NCI-H82 treated with DMSO at 0.1 percent for 48 hours (cell line): ENCODE data around the gene PCBP3.
"Not testable (repeated sequence)": the region's sequence is repeated elsewhere in the genome, so short reads cannot be mapped to it uniquely, and the experiment has no call there.

Experiments
- DNase-seq: peaks from one replicate; lab custom pipeline; 2025; ENCODE audit not compliant: unreplicated experiment; lab: John Stamatoyannopoulos, UW

The PCBP3 gene

DNA sequence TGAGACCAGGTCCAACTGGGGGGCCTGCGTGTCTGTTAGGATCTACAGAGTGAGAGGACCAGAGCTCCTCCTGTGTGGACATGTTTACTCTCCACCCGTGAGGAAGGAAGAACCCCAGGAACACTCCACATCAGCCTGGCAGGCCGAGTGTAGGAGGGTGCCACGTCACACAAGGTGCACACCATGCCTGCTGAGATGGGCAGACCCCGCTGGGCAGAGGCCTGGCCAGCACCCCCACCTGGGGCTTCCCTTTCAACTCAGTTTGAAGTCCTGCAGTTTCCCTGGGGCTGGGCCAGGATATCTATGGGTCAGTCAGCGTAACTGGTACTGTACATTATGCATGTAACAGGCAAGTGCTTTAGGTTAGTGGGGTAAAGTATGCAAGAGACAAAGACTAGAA, 30.1 kb upstream of the PCBP3 start:
- DNase-seq = no peak

DNA sequence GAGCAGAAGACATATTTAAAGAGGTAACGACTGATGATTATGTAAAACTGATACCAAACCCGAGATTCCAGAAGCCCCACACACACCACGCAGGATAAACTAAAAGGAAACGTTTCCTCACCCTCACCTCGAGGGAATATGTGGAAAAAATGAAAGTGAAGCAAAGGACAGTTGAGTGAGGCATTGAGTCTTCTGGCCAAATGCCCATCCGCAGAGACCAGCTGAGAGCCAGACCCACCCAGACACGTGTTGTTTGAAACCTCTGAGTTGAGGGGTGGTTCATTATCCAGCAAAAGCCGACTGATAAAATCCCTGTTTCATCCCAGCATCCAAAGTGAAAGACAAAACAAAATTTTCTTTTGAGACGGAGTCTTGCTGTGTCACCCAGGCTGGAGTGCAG, 29.6 kb upstream of the PCBP3 start:
- DNase-seq = no peak

DNA sequence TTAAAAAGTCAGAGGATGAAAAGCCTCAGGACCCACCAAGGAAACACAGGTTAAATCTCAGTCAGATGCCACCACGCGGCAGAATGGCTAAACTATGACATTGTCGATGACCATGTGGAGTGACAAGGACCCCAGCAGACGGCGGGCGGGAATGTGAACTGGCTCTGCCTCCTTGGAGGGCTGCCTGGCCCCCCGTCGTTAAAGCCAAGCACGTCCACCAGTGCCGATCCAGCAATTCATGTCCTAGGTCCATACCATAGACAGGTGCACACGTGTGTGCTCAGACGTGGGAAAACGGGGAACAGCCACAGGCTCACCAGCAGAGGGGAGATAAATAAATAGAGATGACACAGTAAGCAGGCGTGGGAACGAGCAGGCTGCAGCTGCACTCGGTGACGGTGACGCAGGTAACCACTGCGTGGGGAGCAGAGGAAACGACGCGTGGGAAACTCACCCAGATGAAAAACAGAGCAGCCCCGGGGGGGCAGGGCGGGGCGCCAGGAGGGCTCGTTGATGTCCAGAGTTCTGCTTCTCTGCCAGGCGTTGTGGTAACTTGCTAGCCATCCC, 28.3 kb upstream of the PCBP3 start:
- DNase-seq = no peak

DNA sequence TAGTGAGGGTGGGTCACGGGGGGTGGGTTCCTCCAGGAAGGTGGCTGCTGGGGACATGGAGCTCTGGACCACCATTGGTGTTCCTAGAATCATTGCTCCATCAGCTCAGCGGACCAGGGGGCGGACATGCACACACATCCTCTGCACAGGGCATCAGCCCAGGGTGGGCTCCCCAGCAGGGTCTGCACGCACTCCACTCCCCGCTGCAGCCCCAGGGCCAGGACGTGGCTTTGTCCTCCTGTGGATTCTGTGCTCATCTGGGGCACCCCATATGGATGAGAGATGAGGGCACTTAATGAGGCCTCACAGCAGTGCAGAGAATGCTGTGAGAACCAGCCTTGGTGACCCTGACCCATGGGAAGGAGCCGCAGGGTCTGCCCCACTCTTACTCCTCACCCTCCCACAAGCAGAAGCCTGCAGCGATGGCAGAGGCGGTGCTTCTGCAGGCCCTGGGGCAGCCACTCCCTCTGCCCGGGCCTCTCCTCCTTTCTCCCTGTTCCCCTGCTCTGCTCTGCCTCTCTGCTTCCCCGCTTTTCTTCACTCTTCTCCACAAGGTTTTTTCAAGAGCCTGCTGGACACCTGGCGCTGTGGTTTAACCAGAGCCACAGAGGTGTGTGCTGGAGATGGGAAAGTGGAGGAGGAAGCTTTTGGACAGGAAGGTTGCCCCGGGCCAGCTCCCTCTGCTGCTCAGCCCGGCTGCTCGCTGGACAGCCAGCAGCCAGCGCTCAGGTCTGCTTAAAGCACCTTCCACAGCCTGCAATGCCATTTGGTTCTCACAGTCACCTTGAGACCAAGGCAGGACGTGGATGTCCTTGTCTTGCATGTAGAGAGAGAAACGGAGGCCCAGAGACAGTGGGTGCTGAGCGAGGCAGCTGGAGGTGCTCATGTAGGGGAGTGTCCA, 26.3 kb upstream of the PCBP3 start:
- DNase-seq = no peak

DNA sequence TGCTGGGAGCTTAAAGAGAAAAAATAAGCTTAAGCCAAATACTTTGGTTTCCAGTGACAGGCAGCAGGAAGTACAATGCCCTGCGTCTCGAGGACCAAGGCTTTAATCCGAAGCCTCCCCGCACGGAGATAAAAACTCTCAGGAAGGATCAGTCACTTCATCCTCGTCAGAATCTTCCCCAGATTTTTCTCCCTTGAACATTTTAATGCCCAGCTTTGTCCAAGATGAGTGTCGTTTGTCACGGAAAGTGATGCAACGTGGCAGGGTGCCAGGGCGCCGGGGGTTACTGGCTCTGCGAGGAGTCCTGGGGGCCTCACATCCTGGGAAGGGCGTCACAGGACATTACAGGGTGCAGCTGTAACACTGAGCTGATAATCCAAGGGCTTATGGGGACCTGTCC, 25.2 kb upstream of the PCBP3 start:
- DNase-seq = peak; percentile 46

DNA sequence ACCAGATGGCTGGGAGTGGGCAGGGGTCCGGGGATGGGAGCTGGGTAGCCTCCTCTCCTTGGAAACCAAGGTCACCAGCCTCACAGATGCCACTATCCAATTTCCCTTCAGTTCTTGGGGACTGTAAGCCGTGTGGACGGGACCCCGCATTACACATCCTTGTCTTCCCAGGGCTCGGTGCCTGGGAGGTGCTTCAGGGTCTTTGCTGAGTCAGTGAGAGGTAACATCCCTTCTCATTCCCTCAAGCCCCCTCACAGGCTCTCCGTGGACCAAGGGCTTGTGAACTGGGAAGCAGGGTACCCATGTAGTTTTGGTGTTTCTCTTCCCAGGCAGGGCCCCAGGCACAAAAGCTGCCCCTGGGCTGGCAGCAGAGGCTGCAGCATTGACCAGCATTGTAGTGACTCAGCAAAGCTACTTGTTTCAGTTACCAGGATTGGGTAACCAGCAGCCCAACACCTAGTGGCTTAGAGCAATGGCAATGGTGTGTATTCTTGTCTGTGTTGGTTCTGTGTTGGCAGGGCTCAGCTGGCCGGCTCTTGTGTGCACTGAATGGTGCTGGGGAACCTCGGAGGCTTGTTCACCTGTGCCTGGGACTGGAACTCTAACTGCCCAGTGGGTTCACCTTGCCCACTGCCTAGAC, 24.6 kb upstream of the PCBP3 start:
- DNase-seq = no peak

DNA sequence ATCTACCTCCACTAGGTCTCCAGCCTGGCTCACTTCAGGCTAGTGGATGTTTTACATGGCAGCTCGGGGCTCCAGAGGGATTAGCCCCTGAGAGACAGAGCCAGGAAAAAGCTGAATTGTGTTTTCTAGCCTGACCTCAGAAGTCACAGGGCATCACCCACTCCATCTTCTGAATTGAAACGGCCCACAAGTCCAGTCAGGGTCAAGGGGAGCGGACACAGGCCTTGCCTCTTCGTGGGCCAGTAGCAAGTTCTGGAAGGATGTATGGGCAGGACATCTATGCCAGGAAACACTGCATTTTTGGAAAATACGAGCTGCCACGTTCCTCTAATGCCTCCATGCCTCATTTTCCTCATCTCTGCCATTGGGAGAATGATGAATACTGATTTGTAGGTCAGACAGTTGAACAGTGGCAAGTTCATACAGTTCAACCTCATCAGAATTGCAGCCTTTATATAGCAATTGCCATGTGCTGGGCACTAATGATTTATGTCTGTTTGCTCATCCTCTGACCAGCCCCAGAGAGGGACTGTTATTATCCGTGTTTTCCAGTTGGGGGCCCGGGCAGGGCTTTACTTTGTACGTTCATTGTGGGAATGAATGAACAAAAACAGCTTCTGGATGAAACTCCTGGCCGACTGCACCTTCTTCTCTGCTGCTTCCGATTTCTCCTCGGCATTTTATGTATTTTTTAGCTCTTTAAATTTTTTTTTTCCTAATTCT, 23.2 kb upstream of the PCBP3 start:
- DNase-seq = no peak

DNA sequence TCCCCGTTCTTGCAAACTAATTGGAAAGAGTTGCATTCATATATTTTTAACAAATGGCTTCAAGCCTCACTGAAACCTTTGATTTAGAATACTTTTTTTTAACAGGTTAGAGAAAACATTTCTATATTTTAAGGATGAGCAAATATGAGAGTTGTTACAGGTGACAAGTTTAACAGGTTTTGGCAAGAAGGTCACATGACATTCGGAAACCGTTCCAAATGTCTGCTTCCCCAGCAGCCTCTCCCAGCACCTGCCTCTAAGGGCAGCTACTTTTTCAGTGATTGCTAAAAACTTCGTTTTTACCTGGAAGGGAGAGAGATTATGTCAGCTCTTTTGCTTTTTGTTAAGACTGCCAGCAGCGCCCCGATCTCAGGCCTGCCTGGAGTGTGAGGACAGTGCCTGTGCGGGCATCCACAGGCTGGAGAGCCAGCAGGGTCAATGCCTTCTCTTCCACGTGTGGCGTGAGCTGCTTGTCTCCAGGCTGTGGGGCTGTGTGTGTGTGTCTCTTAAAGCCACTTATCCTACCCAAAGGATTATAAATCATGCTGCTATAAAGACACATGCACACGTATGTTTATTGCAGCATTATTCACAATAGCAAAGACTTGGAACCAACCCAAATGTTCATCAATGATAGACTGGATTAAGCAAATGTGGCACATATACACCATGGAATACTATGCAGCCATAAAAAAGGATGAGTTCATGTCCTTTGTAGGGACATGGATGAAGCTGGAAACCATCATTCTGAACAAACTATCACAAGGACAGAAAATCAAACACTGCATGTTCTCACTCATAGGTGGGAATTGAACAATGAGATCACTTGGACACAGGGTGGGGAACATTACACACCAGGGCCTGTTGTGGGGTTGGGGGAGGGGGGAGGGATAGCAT, 21.8 kb upstream of the PCBP3 start:
- DNase-seq = not testable (repeated sequence)

DNA sequence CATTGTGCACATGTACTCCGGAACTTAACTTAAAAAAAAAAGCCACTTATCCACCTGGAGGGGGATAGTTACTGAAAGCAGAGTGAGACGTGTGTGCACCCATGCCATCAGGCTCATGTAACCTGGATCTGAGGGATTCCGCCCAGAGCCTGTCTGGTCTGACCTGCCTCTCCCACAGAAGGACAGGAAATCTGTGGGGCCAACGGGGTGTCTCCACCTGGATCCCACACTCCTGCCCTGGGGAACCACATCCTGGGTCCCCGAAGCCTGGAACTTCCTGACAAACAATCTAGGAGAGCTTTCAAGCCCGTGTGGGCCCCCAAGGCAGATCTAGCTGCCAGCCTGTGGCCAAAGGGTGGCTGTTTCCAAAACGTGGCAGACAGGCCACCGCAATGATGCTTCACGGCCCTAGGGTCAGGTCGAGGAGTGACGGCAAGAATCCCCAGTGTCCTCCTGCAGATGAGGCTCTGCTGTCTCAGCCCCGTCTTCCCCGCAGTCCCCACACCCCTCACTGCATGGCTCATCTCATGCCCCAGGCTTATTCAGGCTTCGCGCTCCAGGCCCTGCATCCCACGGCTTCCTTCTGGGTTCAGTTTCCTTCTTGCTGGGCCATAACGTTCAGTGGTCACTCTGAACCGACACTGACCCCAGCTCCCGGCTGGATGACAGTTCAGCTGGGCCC, 21.0 kb upstream of the PCBP3 start:
- no peak for DNase-seq

DNA sequence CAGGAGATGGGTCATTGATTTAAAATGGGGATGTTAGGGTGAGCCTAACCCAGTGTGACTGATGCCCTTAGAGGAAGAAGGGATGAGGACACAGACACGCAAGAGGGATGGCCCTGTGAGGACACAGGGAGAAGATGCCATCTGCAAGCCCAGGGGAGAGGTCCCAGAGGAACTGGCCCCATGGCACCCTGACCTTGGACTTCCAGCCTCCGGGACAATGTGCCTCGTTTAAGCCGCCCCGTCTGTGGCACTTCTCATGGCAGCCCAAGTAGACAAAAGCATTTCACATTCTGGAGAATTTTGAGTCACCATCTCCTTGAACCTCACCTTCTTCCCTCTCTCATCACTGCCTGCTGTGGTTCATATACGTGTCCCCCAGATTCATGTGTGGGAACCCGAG, 20.1 kb upstream of the PCBP3 start:
- no peak for DNase-seq

DNA sequence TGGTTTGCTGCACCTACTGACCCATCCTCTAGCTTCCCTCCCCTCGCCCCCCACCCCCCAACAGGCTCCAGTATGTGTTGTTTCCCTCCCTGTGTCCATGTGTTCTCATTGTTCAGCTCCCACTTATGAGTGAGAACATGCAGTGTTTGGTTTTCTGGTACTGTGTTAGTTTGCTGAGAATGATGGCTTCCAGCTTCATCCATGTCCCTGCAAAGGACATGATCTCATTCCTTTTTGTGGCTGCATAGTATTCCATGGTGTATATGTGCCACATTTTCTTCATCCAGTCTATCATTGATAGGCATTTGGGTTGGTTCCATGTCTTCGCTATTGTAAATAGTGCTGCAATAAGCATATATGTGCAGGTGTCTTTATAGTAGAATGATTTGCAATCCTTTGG, 17.4 kb upstream of the PCBP3 start:
- not testable (repeated sequence) for DNase-seq

DNA sequence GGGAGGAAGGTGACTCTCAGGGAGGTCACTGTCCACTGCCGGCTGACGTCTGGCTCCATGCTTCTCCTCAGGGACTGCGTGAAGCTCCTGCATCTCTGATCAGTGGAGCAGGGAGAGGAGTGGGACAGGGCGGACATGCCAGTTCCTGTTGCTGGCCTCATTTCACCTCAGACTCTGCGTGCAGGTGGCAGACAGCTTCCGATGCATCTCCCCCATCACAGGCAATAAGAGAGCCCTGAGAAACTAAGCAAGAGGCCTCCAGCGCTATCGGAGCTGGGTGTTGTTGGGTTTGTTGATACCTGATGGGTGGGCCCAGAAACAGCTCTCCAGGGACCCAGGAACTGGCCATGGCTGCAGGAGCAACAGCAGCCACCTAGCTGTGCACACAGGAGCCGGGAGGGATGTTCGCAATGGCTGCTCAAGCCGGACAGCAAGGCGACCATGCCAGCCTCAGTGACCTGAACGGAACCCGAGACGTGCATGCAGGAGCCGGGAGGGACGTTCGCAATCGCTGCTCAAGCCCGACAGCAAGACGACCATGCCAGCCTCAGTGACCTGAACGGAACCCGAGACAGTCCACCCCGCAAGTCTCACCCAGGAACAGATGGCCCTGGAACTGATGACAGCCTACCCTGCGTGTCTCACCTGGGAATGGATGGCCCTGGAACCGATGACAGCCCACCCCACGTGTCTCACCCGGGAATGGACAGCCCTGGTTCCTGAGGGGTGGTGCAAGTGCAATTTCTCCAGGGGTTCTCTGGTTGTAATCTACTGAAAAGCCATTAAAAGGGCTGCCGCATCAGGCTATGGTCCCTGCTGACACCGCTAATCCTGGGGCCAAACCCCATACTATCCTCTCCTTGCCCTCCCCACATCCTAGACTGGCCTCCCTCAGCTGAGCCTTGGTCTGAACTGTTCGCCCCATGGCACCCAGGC, 14.2 kb upstream of the PCBP3 start:
- DNase-seq = no peak

DNA sequence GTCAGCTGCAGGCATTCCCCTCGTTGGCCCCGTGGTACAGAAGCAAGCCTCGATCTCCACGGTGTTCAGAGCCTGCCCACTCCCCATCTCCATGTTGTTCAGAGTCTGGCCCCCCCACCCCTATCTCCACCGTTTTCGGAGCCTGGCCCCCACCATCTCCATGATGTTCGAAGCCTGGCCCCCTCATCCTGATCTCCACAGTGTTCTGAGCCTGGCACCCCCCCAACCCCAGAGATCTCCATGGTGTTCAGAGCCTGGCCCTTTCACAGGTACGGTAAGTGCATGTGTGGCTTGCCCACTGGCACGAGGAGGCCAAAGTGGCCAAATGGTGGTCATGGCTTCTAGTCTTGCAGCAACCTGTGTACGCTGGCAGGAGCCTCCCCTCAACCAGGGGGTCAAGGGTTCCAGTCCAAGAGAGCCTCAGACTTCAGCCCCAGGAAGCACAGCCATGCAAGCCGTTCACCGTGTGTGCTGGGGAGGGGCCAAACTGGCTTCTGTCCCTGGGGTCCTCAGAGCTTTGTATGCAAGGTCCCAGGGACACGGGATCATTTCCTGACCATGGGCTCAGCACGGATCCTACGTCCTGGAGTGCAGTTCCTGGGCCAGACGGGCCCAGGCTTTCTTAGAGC, 13.3 kb upstream of the PCBP3 start:
- no peak for DNase-seq

DNA sequence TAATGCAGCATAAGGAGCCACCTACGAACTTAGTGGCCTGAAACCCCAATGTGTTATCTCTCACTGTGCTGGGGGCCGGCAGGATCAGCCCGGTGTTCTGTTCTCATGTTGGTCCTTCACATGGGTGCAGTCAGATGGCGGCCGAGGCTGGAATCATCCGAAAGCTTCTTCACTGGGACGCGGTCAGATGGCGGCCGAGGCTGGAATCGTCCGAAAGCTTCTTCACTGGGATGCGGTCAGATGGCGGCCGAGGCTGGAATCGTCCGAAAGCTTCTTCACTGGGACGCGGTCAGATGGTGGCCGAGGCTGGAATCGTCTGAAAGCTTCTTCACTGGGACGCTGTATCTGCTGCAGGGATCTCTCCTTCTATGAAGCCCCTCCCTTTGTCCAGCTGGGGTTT, 12.6 kb upstream of the PCBP3 start:
- no peak for DNase-seq

DNA sequence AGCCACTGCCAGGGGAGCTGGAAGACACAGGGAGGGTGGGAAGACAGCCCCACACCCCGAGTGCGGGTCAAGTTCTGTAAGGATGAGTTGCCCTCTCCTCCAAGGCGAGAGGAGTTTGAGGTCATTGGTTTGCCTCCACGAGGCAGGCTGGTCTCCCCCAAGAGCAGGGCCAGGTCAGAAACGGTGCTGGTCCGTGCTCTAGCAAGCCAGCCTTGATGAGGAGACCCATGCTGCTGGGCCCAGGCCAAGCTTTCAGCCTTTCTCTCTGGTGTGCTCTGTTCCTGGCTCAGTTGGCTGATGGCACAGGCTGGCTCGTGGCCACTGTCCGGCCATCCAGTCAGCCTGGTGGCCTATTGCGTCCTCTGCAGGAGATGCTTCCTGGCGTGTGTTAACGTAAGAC, 12.0 kb upstream of the PCBP3 start:
- DNase-seq = no peak

DNA sequence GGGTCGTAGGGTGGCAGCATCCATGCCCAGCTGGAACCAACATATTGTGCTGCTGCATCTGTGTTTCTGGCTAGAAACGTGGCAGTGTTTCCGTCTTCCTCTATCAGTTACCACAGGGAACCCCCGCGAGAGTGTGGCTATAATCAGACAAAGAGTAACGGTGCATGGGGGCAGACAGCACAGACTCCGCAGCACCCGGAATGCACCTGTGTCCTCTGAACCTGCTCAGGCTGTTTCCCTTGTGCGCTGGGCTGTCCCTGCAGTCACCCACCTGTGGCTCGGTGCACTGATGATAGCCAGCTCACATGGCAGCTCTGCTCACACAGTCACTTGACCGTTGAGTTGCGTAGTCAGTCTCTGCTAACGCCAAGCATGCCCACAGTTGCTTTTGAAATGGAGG, 11.4 kb upstream of the PCBP3 start:
- DNase-seq = no peak

DNA sequence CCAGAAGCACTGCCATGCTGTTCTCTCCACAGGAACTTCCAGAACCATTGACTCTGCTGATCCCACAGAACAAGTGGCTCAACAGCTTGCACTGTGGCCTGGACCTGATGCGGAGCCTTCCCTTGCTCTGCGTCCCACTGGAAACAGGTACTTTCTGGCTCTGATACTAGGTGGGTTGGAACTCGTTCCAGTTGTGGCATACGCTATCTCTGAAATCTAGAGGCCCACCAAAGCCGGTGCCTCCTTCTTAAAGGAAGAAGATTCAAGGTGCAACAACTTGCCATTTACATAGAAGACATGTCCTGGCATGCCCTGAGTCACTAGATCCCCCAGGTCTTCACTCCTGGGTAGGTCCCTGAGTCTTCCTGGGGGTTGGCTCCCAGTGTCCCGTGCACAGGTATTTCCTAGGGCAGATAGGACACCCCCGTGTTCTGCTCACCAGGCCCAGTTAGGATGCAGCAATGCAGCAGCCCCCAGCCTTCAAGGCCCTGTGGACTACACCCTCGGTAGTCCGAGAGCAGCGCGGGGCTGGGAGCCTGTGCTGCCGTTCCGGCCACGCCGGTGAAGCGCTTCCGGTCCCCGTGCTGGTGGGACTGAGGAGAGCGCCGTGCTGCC, 10.8 kb upstream of the PCBP3 start:
- no peak for DNase-seq
